Testis (tissue), 2 donors: ENCODE measurements around the gene ITGA11.

ENCODE experiments used
- CTCF ChIP-seq, 3 experiments: fragments of 450-650 bp in 2 of 3; fragments of 200-600 bp in 1 of 3; sonication (generic) in 1 of 3; IDR thresholded peaks; one replicate each; pipeline ENCODE4 v1.5.1; 2016 to 2019; ENCODE audit warnings: antibody characterized with exemption in 3 of 3, mild to moderate bottlenecking in 2 of 3, moderate library complexity in 1 of 3
- POLR2A ChIP-seq: fragments of 450-650 bp; IDR thresholded peaks from one replicate; pipeline ENCODE4 v1.6.1; 2017; ENCODE audit warnings: antibody characterized with exemption, mild to moderate bottlenecking, moderate library complexity

- TF ChIP-seq CTCF (IDR thresholded peaks at IDR 0.05): no peak
- TF ChIP-seq POLR2A: no peak
Measured at GRCh38 chr15:68427366-68427765, 4.6 kb downstream of the ITGA11 start.
